Psoas muscle (tissue), 8 donors: ENCODE results near the gene TDRD7. TPM values are rescaled to one million over a fixed set of nuclear protein-coding genes. Genes with fewer than 3 reads are reported as not detected.
A peak's percentile ranks its signal among the peaks of the same experiment; 100 is the strongest.

Experiments used
- ATAC-seq, 4 donors: fragments of 200-7000 bp; cut with Tn5 transposase; one replicate each; pipeline ENCODE4 v1.9.1; 2020; ENCODE audit warnings: moderate library complexity in 3 of 4, mild to moderate bottlenecking in 2 of 4
- DNase-seq, 2 donors: peaks; one replicate each; pipeline ENCODE4 v3.0.0-alpha.2; 2020
- H3K27ac ChIP-seq: fragments of 200-600 bp; one replicate; pipeline ENCODE4 v1.8.0; 2022
- H3K27me3 ChIP-seq, 3 donors: fragments of 200-600 bp in 1 of 3; one replicate each; pipeline versions ENCODE4 v1.6.1 to v1.8.0; 2013 to 2022; ENCODE audit warnings: low read length in 2 of 3, mild to moderate bottlenecking in 2 of 3, moderate library complexity in 1 of 3; ENCODE audit not compliant: insufficient read depth in 3 of 3
- H3K36me3 ChIP-seq, 2 donors: fragments of 200-600 bp in 1 of 2; one replicate each; pipeline versions ENCODE4 v1.6.1 to v1.8.0; 2013 to 2022; ENCODE audit warnings: low read depth in 1 of 2, mild to moderate bottlenecking in 1 of 2, moderate library complexity in 1 of 2; ENCODE audit not compliant: insufficient read depth in 1 of 2
- H3K4me1 ChIP-seq: fragments of 200-600 bp; one replicate; pipeline ENCODE4 v1.8.0; 2022
- H3K4me3 ChIP-seq: fragments of 200-600 bp; one replicate; pipeline ENCODE4 v1.8.0; 2022; ENCODE audit warnings: mild to moderate bottlenecking
- H3K9me3 ChIP-seq: fragments of 200-600 bp; one replicate; pipeline ENCODE4 v1.8.0; 2022
- CTCF ChIP-seq: fragments of 200-600 bp; IDR thresholded peaks from one replicate; pipeline ENCODE4 v1.8.0; 2022; ENCODE audit warnings: antibody characterized with exemption
- WGBS, 3 donors: extraction: QIAGEN DNeasy Blood & Tissue Kit; methylation state at CpG; one replicate each; pipeline versions ENCODE4 v1.1.6 to v1.1.7; 2013; 5-methylcytosine and 5-hydroxymethylcytosine counted together
- intact Hi-C, 2 donors: fragments of 100-400 bp; cut with DNase I; formaldehyde crosslinking; loops; one replicate each; pipeline versions ENCODE4 v1.11.0 to v1.14.2; 2022
- polyA plus RNA-seq, 3 donors: library from polyadenylated mRNA; stranded (reverse); fragments of 200-250 nt; gene quantifications; one replicate each; pipeline ENCODE4 v1.2.3, GENCODE V29; 2013
- total RNA-seq, 4 donors: library from RNA; stranded (reverse); fragmentation: NEBNext Ultra II Directional in 2 of 4; extraction: Animal tissue kit (Norgen Biotek cat#: 25700) in 2 of 4; gene quantifications; one replicate each; pipeline versions ENCODE4 v1.2.1 to v1.2.4, GENCODE V29; 2021 to 2023
- donor health status: healthy with polysubstance abuse.
- donor health status: DM: no; HTN: no; CAD: no; lungs with moderate emphysema.
- donor health status: Bipolar disorder and iron deficiency.
- donor health status: healthy.
- donor health status: DM: yes; HTN: yes; CAD: no.
- donor health status: DM: no; HTN: no; CAD: no.
- donor health status: DM: no; HTN: no; CAD: no.
- donor health status: DM: yes; HTN: yes; CAD: no.

The TDRD7 gene
- total and polyA plus RNA-seq, 7 donors, result 2.3 to 9.9 (median 4.9) TPM

GRCh38 chr9:97502222-97502983 is 90.5 kb downstream of the TDRD7 start:
- intact Hi-C loops, result loop anchor here in 1 of 2 donors (1.0 to 5.0 kb wide), 2 partner anchors 35 to 96 kb away; no protein-coding TSS in a partner anchor
- H3K4me1 ChIP-seq, result peaks cover 43% of the 10 kb centered on the region
- 2 to 5% (median 4%) methylated on average over 49 of the region's 49 CpGs for WGBS, 3 donors
- peak overlapping the region; percentile 96 for H3K27ac ChIP-seq
- peak; percentile 60 to 78 (median 74) for ATAC-seq
- TF ChIP-seq CTCF, result no peak
- H3K9me3 ChIP-seq, result no peaks in the 10 kb centered on the region
- peak; percentile 51 to 81 for DNase-seq
- peak overlapping the region; percentile 83 for H3K4me3 ChIP-seq
- H3K36me3 ChIP-seq, result no peaks in the 10 kb centered on the region
- no peaks in the 10 kb centered on the region for H3K27me3 ChIP-seq

DNA sequence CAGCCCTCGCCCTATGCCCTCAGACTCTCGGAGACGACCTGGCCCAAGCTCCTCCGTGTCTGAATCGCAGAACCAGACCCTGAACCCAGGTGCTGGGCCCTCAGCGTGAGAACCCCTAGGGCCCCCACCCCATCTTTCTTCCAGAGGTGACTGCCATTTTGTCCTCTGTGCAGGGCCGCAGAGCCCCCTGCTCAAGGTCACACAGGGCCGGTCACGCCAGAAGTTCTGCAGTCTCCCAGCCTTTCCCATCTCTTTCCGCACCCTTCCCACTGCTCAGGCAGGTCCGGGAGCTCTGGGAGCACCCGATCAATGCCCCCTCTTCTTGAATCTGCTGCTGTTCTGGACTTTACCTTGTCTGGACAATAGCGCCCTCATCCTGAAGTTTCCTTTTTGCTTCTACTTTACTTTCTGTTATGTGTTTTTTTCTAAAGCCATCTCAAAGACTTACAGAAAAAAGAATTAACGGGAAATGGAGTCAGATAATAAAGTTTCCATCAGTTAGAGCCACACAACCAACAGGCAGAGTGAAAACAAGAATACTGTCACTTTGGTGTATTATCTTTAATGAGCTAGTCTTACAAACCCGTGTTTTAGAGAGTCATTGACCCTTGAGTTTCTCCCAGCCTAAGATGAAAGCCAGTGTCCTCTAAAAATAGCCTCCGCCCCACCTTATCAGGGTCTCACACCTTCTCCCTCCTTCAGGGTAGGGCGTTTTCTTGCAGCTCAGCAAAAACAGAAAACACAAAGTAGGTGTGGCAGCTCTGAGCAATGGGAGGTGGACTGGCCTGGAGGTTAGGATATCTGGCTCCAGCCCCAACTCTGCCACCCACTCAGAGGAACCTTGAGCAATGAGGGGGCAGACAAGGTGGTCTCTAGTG is 91.3 kb downstream of the TDRD7 start:
- Histone ChIP-seq H3K27me3 (no peaks in the 10 kb centered on the region), H3K4me1 (peaks cover 44% of the 10 kb centered on the region), H3K9me3 (no peaks in the 10 kb centered on the region), H3K36me3 (no peaks in the 10 kb centered on the region), H3K27ac (peak overlapping the region; percentile 96), H3K4me3 (peak overlapping the region; percentile 83)
- intact Hi-C loops, result loop anchor here in 1 of 2 donors (1.0 to 5.0 kb wide), 2 partner anchors 36 to 95 kb away; no protein-coding TSS in a partner anchor
- 56 to 59% (median 58%) methylated on average over 17 of the region's 17 CpGs for WGBS, 3 donors
- ATAC-seq, result no peak
- DNase-seq, result no peak
- TF ChIP-seq CTCF, result no peak

GRCh38 chr9:97503862-97504210 is 91.9 kb downstream of the TDRD7 start:
- peak overlapping the region; percentile 83 for H3K4me3 ChIP-seq
- 78 to 86% (median 79%) methylated on average over 1 of the region's 1 CpG for WGBS, 3 donors

More at GRCh38 chr9:97503862-97504210, 91.9 kb downstream of the TDRD7 start:
- intact Hi-C loops, result loop anchor here in 1 of 2 donors (5.0 kb wide), 1 partner anchor 37 kb away; no protein-coding TSS in a partner anchor
- Histone ChIP-seq H3K27ac (peak overlapping the region; percentile 96), H3K27me3 (no peaks in the 10 kb centered on the region), H3K4me1 (peaks cover 48% of the 10 kb centered on the region), H3K36me3 (no peaks in the 10 kb centered on the region), H3K9me3 (no peaks in the 10 kb centered on the region)
- DNase-seq, result no peak
- TF ChIP-seq CTCF, result no peak
- ATAC-seq, result no peak
